ENCODE measurements around the gene KLHL25.

- TF ChIP-seq ELF4 (IDR thresholded peaks at IDR 0.05) = no peak
- no peak for TF ChIP-seq FOXK2 (IDR thresholded peaks at IDR 0.05)
Measured at GRCh38 chr15:85800478-85801123, 5.9 kb upstream of the KLHL25 start.

Data from HEK293T (cell line).